Rectal smooth muscle tissue (tissue), 1 donor: ENCODE results near the gene TMEM191B.
"Not testable (repeated sequence)": the region's sequence is repeated elsewhere in the genome, so short reads cannot be mapped to it uniquely, and the experiment has no call there.

Source experiments
- H3K27ac ChIP-seq: one replicate; pipeline ENCODE4 v1.7.0; 2013; ENCODE audit warnings: low read depth, low read length, inconsistent platforms
- H3K27me3 ChIP-seq: one replicate; pipeline ENCODE4 v1.7.0; 2013; ENCODE audit warnings: low read length; ENCODE audit not compliant: control insufficient read depth, insufficient read depth
- H3K36me3 ChIP-seq: one replicate; pipeline ENCODE4 v1.7.0; 2013; ENCODE audit warnings: low read length; ENCODE audit not compliant: control insufficient read depth, insufficient read depth
- H3K4me1 ChIP-seq: one replicate; pipeline ENCODE4 v1.7.0; 2013; ENCODE audit warnings: low read length; ENCODE audit not compliant: control insufficient read depth, insufficient read depth
- H3K4me3 ChIP-seq: one replicate; pipeline ENCODE4 v1.7.0; 2013; ENCODE audit warnings: low read length
- H3K9ac ChIP-seq: one replicate; pipeline ENCODE4 v1.7.0; 2013; ENCODE audit warnings: low read length

The TMEM191B gene

GRCh38 chr22:18527752-18528596 is at the start of gene TMEM191B:
TSS of gene TMEM191B (plus strand) at chr22:18527802. CDS start at chr22:18527981, 179 bp downstream.
- not testable (repeated sequence) for H3K27me3 ChIP-seq, H3K9ac ChIP-seq, H3K36me3 ChIP-seq, H3K27ac ChIP-seq, H3K4me3 ChIP-seq, H3K4me1 ChIP-seq

- H3K27ac ChIP-seq, H3K36me3 ChIP-seq, H3K27me3 ChIP-seq, H3K9ac ChIP-seq, H3K4me3 ChIP-seq, H3K4me1 ChIP-seq: not testable (repeated sequence)
Observed at GRCh38 chr22:18496227-18496626, 31.4 kb upstream of the TMEM191B start.

- H3K4me3 ChIP-seq, H3K27me3 ChIP-seq, H3K27ac ChIP-seq, H3K4me1 ChIP-seq, H3K36me3 ChIP-seq, H3K9ac ChIP-seq: not testable (repeated sequence)
Observed at GRCh38 chr22:18511327-18511726, 16.3 kb upstream of the TMEM191B start.

GRCh38 chr22:18512378-18512777 is 15.2 kb upstream of the TMEM191B start:
- not testable (repeated sequence) for H3K4me1 ChIP-seq, H3K4me3 ChIP-seq, H3K36me3 ChIP-seq, H3K27me3 ChIP-seq, H3K27ac ChIP-seq, H3K9ac ChIP-seq

- not testable (repeated sequence) for H3K27me3 ChIP-seq, H3K36me3 ChIP-seq, H3K9ac ChIP-seq, H3K27ac ChIP-seq, H3K4me3 ChIP-seq, H3K4me1 ChIP-seq
Observed at GRCh38 chr22:18513454-18513853, 14.1 kb upstream of the TMEM191B start.

- not testable (repeated sequence) for H3K27ac ChIP-seq, H3K4me1 ChIP-seq, H3K36me3 ChIP-seq, H3K27me3 ChIP-seq, H3K9ac ChIP-seq, H3K4me3 ChIP-seq
Observed at GRCh38 chr22:18518061-18518460, 9.5 kb upstream of the TMEM191B start, which contains the start of gene GGTLC3. TSS of gene GGTLC3 (minus strand) at chr22:18518161. CDS start at chr22:18517897, 264 bp downstream.

- H3K9ac ChIP-seq, H3K27ac ChIP-seq, H3K4me1 ChIP-seq, H3K4me3 ChIP-seq, H3K36me3 ChIP-seq, H3K27me3 ChIP-seq: not testable (repeated sequence)
Observed at GRCh38 chr22:18522762-18523161, 4.8 kb upstream of the TMEM191B start.

- not testable (repeated sequence) for H3K4me1 ChIP-seq, H3K9ac ChIP-seq, H3K36me3 ChIP-seq, H3K27me3 ChIP-seq, H3K4me3 ChIP-seq, H3K27ac ChIP-seq
Observed at GRCh38 chr22:18523328-18523727, 4.3 kb upstream of the TMEM191B start.

GRCh38 chr22:18528597-18529415 is 1.2 kb downstream of the TMEM191B start:
- H3K9ac ChIP-seq, H3K27ac ChIP-seq, H3K36me3 ChIP-seq, H3K4me1 ChIP-seq, H3K4me3 ChIP-seq, H3K27me3 ChIP-seq: not testable (repeated sequence)

- not testable (repeated sequence) for H3K36me3 ChIP-seq, H3K27me3 ChIP-seq, H3K4me1 ChIP-seq, H3K27ac ChIP-seq, H3K9ac ChIP-seq, H3K4me3 ChIP-seq
Observed at GRCh38 chr22:18529416-18530145, 2.0 kb downstream of the TMEM191B start.

GRCh38 chr22:18533633-18534032 is 6.0 kb downstream of the TMEM191B start:
- not testable (repeated sequence) for H3K36me3 ChIP-seq, H3K4me1 ChIP-seq, H3K27me3 ChIP-seq, H3K4me3 ChIP-seq, H3K27ac ChIP-seq, H3K9ac ChIP-seq

GRCh38 chr22:18534315-18534714 is 6.7 kb downstream of the TMEM191B start:
- H3K9ac ChIP-seq, H3K4me1 ChIP-seq, H3K27me3 ChIP-seq, H3K4me3 ChIP-seq, H3K27ac ChIP-seq, H3K36me3 ChIP-seq: not testable (repeated sequence)
